WTC11 (cell line): ENCODE measurements around the gene UVRAG.

Source experiments
- ATF1 ChIP-seq: sonication (generic); formaldehyde crosslinking; IDR thresholded peaks from 2 replicates; pipeline ENCODE4 v1.8.1; 2023; ENCODE audit warnings: mild to moderate bottlenecking, moderate library complexity, missing genetic modification reagents
- CREB1 ChIP-seq: sonication (generic); formaldehyde crosslinking; IDR thresholded peaks from 2 replicates; pipeline ENCODE4 v1.8.0; 2023; ENCODE audit warnings: mild to moderate bottlenecking, missing genetic modification reagents
- ELF4 ChIP-seq: sonication (generic); formaldehyde crosslinking; IDR thresholded peaks from 2 replicates; pipeline ENCODE4 v1.8.1; 2022; ENCODE audit warnings: low read depth, mild to moderate bottlenecking, moderate library complexity, missing genetic modification reagents
- JUN ChIP-seq: sonication (generic); formaldehyde crosslinking; IDR thresholded peaks from 2 replicates; pipeline ENCODE4 v1.8.0; 2023; ENCODE audit warnings: mild to moderate bottlenecking, missing genetic modification reagents
- MAX ChIP-seq: sonication (generic); formaldehyde crosslinking; IDR thresholded peaks from 2 replicates; pipeline ENCODE4 v1.8.0; 2022; ENCODE audit warnings: mild to moderate bottlenecking, missing genetic modification reagents
- SP1 ChIP-seq: sonication (generic); formaldehyde crosslinking; conservative IDR thresholded peaks from 2 replicates; pipeline ENCODE4 v1.8.1; 2022; ENCODE audit warnings: missing genetic modification reagents
- TEAD1 ChIP-seq: sonication (generic); formaldehyde crosslinking; IDR thresholded peaks from 2 replicates; pipeline ENCODE4 v1.8.0; 2022; ENCODE audit warnings: mild to moderate bottlenecking, missing genetic modification reagents
- ZNF512 ChIP-seq: sonication (generic); formaldehyde crosslinking; IDR thresholded peaks from 2 replicates; pipeline ENCODE4 v1.8.1; 2022; ENCODE audit warnings: missing genetic modification reagents, borderline replicate concordance
- TF ChIP-seq, protein P1 (sequence below): fragments of 200-600 bp; IDR thresholded peaks from 2 replicates; pipeline ENCODE4 v1.8.0; 2022; ENCODE audit warnings: antibody characterized with exemption

DNA sequence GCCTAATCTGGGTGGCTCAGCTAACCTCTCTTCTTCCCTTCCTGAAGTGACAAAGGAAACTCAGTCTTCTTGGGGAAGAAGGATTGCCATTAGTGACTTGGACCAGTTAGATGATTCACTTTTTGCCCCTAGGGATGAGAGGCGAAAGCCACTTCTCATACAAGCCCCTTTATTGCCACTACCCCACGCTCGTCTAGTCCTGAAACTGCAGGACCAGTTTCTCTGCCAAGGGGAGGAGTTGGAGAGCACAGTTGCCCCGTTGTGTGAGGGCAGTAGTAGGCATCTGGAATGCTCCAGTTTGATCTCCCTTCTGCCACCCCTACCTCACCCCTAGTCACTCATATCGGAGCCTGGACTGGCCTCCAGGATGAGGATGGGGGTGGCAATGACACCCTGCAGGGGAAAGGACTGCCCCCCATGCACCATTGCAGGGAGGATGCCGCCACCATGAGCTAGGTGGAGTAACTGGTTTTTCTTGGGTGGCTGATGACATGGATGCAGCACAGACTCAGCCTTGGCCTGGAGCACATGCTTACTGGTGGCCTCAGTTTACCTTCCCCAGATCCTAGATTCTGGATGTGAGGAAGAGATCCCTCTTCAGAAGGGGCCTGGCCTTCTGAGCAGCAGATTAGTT is 14.2 kb upstream of the UVRAG start:
- no peak for TF ChIP-seq ELF4 (CRISPR knock-in tag)
- no peak for TF ChIP-seq CREB1 (CRISPR knock-in tag)
- TF ChIP-seq, protein P1, sequence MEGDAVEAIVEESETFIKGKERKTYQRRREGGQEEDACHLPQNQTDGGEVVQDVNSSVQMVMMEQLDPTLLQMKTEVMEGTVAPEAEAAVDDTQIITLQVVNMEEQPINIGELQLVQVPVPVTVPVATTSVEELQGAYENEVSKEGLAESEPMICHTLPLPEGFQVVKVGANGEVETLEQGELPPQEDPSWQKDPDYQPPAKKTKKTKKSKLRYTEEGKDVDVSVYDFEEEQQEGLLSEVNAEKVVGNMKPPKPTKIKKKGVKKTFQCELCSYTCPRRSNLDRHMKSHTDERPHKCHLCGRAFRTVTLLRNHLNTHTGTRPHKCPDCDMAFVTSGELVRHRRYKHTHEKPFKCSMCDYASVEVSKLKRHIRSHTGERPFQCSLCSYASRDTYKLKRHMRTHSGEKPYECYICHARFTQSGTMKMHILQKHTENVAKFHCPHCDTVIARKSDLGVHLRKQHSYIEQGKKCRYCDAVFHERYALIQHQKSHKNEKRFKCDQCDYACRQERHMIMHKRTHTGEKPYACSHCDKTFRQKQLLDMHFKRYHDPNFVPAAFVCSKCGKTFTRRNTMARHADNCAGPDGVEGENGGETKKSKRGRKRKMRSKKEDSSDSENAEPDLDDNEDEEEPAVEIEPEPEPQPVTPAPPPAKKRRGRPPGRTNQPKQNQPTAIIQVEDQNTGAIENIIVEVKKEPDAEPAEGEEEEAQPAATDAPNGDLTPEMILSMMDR, result no peak
- no peak for TF ChIP-seq JUN (CRISPR knock-in tag)
- no peak for TF ChIP-seq ATF1 (CRISPR knock-in tag)
- no peak for TF ChIP-seq TEAD1 (CRISPR knock-in tag)
- no peak for TF ChIP-seq MAX
- TF ChIP-seq SP1, result no peak
- no peak for TF ChIP-seq ZNF512 (CRISPR knock-in tag)
